Measurements from ENCODE around the gene MRPL55. TPM values are rescaled to one million over a fixed set of nuclear protein-coding genes. Genes with fewer than 3 reads are reported as not detected.
A peak's percentile ranks its signal among the peaks of the same experiment; 100 is the strongest.

Gene MRPL55
- total and polyA plus RNA-seq, 2 of the 13 experiments (the other 11 are each of a cell fraction or from before 2014, with no cell fraction given): 58.6 to 92.9 TPM

- TF ChIP-seq PRMT3 (CRISPR knock-in tag; IDR thresholded peaks at IDR 0.05; ENCODE audit: borderline replicate concordance, low read depth) (no peak), MAFG (CRISPR knock-in tag; IDR thresholded peaks at IDR 0.05) (no peak), GATAD2A (CRISPR knock-in tag; IDR thresholded peaks at IDR 0.05) (peak; percentile 11; the same call in 1 of the 2 replicates), ZNF333 (CRISPR knock-in tag; IDR thresholded peaks at IDR 0.05; ENCODE audit: borderline replicate concordance) (no peak), ZNF577 (CRISPR knock-in tag; IDR thresholded peaks at IDR 0.05; ENCODE audit: borderline replicate concordance, low read depth) (no peak), KMT2B (CRISPR knock-in tag; IDR thresholded peaks at IDR 0.05) (no peak), ZNF496 (CRISPR knock-in tag; IDR thresholded peaks at IDR 0.05; ENCODE audit: insufficient replicate concordance) (no peak), ZNF431 (CRISPR knock-in tag; IDR thresholded peaks at IDR 0.05; ENCODE audit: borderline replicate concordance, low read depth) (no peak), DNMT3B (CRISPR knock-in tag; conservative IDR thresholded peaks at IDR 0.05) (no peak), ZBTB42 (CRISPR knock-in tag; IDR thresholded peaks at IDR 0.05) (no peak), PHF20 (CRISPR knock-in tag; IDR thresholded peaks at IDR 0.05) (0 out of 2 replicates have a peak, but pooled peaks have one; percentile 35), ELF3 (CRISPR knock-in tag; IDR thresholded peaks at IDR 0.05) (0 out of 2 replicates have a peak, but pooled peaks have one; percentile 14), ZNF329 (CRISPR knock-in tag; IDR thresholded peaks at IDR 0.05; ENCODE audit: low read depth) (no peak), KLF15 (CRISPR knock-in tag; IDR thresholded peaks at IDR 0.05; ENCODE audit: borderline replicate concordance) (no peak), ZBTB21 (CRISPR knock-in tag; IDR thresholded peaks at IDR 0.05) (no peak), EP300 (IDR thresholded peaks at IDR 0.05; ENCODE audit: low read depth in 2 of 2, low read length in 2 of 2) (no peak), EP300 (CRISPR knock-in tag; IDR thresholded peaks at IDR 0.05; ENCODE audit: borderline replicate concordance) (no peak), FOSL1 (CRISPR knock-in tag; IDR thresholded peaks at IDR 0.05; ENCODE audit: borderline replicate concordance) (no peak), TBX3 (IDR thresholded peaks at IDR 0.05; ENCODE audit: borderline replicate concordance) (no peak), ZNF747 (CRISPR knock-in tag; IDR thresholded peaks at IDR 0.05; ENCODE audit: borderline replicate concordance) (no peak), ZNF512B (CRISPR knock-in tag; IDR thresholded peaks at IDR 0.05; ENCODE audit: borderline replicate concordance) (no peak), ZNF232 (CRISPR knock-in tag; IDR thresholded peaks at IDR 0.05; ENCODE audit: borderline replicate concordance) (0 out of 2 replicates have a peak, but pooled peaks have one; percentile 33), CHCHD3 (CRISPR knock-in tag; IDR thresholded peaks at IDR 0.05) (no peak), HOXA9 (CRISPR knock-in tag; IDR thresholded peaks at IDR 0.05; ENCODE audit: borderline replicate concordance) (no peak), REPIN1 (CRISPR knock-in tag; IDR thresholded peaks at IDR 0.05; ENCODE audit: borderline replicate concordance, low read depth) (peak; percentile 53; the same call in 1 of the 2 replicates), ZNF143 (CRISPR knock-in tag; IDR thresholded peaks at IDR 0.05) (no peak), ZNF562 (CRISPR knock-in tag; IDR thresholded peaks at IDR 0.05; ENCODE audit: borderline replicate concordance) (no peak), NCOR1 (IDR thresholded peaks at IDR 0.05; ENCODE audit: borderline replicate concordance, low read length) (no peak)
- TF ChIP-seq, protein P1, sequence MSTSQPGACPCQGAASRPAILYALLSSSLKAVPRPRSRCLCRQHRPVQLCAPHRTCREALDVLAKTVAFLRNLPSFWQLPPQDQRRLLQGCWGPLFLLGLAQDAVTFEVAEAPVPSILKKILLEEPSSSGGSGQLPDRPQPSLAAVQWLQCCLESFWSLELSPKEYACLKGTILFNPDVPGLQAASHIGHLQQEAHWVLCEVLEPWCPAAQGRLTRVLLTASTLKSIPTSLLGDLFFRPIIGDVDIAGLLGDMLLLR (CRISPR knock-in tag; IDR thresholded peaks at IDR 0.05): no peak
Observed at GRCh38 chr1:228149406-228150119, 40.5 kb upstream of the MRPL55 start, which contains the start of gene GJC2 (continued).

Measured in HepG2 (cell line).